HG03039 (cell line): ENCODE measurements around the gene MAP3K13.

ENCODE experiments used
- ATAC-seq: cut with Tn5 transposase; IDR thresholded peaks from one replicate; pipeline ENCODE4 v1.9.1; 2021; ENCODE audit warnings: mild to moderate bottlenecking, moderate library complexity; ENCODE audit not compliant: unreplicated experiment

The MAP3K13 gene

DNA sequence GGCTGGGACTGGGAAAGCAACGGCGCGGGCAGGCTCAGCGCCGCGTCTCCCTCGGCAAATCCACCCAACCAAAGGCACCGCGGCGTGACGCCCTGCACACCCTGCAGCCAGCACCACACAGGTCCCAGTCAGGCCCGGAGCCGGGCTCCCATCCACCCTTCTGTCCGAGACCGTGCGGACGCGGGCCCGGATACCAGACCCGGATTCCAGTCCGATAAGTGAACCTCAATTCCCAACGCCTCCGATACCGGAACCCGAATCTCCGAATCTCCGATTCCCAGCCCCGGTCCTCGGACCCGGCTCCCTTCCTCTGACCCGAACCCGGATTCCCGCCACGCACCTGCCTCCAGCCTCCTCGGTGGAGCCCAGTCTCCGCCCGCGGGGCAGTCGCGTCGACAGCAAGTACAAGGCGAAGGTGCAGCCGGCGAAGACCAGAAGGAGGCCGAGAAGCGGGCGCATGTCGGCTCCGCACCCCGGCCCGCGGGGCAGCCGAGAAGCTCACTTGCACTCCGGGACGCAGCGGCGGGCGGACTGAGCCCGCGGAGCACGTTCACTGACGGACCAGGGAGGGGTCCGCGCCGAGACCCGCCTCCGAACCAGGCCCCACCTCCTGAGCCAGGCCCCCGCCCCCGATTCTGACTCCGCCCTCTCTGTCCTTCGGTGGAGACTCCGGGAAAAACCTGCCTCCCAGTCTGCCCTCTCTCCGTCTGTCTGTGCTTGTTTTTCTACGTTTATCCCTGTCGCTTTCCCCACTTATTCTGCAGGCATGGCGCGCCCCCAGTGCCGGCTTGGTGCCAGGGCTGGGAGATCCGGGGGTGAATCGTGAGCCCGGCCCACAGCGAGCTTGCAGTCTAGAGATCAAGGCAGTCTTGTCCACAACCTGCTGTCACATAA, 135.8 kb downstream of the MAP3K13 start, which contains the start of gene TMEM41A:
TMEM41A (minus strand) TSS at position 533 of the 894 bp plus-strand sequence; CDS start at position 459, 74 bp downstream.
- ATAC-seq, result peak; percentile 90

DNA sequence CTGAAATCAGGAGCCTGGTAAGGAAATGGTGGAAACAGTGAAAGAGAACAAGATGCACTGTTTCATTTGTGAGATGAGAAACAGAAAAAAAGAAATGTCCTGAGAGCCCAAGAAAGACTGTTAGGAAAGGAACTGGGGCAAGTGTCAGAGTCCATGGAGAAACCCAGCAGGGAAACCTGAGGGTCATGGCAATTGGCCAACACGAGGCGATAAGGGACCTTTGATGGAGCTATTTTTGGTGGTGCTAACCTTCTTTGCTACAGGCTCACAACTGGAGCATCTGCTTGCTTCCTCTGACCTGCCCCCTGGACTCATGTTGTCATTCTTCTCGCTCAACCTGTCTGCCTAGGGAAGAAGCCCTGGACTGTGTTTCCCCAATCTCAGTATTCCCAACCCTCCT, 140.1 kb downstream of the MAP3K13 start:
- ATAC-seq, result no peak

DNA sequence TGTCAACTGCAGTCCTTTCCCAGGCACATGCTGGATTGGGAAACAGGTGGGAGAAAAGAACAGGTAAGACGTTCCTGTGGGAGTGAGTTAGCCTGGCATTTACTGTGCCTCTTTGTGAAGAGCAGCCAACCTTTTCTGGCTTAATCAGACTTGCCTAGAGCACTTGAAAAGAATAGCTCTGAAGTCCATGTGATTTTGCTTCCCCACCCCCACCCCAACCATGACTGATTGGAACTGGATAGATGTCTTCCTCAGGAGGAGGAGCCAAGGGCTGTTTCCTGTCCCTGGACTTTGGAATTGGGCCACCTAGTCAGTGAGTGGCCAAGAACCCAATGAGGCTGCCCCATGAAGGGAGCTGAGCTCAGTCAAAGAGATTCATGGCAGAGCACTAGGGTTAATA, 140.6 kb downstream of the MAP3K13 start:
- ATAC-seq, result no peak

DNA sequence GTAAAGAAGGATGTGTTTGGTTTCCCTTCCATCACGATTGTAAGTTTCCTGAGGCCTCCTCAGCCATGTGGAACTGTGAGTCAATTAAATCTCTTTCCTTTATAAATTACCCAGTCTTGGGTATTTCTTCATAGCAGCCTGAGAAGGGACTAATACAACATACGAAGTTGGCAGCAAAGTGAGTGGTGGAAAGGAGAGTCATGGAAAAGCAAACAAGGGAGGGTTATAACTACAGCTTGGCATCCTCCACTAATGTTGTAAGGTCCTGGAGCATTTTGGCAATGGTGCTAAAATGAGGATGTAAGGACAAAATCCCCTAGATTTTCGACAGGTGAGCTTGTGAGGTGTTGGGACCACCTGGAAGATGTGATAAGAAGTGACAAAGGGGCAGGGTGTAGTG, 141.7 kb downstream of the MAP3K13 start:
- ATAC-seq, result no peak

DNA sequence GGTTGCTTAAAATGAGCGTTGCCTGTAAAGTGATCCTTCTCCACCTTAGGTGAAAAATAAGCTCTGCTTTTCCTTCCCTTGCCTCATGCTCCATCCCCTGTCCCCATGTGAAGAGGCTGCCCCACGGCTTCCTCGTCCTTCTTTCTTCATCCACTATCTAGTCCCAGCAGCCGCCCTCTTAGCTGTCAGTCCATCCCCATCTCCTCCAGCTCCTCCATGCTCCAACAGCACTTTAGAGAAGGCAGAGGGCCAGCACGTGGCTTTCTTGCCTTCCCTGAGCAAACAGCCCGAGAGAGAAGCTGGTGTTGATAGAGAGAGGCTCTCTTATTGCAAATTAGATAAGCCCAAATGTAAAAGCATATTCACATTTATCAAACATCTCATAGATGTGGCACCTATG, 144.9 kb downstream of the MAP3K13 start:
- no peak for ATAC-seq

DNA sequence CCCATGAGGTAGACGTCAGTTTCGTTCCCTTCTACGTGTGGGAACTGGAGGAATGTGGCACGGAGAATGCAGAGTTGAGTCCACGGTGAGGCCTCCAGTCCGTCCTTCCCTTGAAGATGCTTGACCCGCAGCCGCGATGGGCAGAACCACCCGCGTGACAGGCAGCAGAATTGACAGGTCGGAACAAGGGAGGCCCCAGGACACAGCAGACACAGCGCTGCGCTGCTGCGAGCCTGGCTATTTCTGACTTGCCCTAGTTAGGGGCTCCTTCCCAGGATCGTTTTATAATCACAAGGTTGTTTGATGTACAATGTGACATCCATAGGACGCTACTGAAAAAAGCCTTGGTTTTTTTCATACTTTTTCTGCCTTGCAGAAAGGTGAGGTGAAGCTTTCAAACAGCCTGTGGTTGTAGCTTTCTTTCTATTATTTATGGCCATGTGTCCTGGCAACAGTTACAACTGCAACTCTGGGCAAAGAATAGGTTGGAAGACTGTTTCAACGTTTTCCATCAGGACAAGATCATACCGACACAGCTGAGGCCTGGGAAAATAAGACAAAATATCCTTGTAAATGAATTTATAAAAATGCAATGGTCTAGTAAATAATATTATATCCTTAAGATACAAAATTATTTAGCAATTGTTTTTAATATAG, 145.5 kb downstream of the MAP3K13 start:
- no peak for ATAC-seq

DNA sequence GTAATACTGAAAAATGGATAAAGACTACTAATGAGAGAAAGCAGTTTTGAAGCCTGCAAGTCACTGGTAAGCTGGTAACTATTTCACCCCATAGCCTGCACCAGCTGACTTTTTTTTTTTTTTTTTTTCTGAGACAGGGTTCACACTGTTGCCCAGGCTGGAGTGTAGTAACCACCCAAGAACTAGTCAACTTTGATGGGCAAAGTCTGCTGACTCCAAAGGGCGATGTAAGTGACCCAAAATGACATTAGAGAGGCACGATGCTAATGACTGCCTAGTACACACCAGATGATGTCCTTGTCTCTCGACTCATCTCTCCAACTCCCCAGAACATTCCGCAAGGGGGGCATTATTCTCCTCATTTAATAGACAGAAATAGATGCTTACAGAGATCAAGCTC, 148.8 kb downstream of the MAP3K13 start:
- ATAC-seq, result no peak

DNA sequence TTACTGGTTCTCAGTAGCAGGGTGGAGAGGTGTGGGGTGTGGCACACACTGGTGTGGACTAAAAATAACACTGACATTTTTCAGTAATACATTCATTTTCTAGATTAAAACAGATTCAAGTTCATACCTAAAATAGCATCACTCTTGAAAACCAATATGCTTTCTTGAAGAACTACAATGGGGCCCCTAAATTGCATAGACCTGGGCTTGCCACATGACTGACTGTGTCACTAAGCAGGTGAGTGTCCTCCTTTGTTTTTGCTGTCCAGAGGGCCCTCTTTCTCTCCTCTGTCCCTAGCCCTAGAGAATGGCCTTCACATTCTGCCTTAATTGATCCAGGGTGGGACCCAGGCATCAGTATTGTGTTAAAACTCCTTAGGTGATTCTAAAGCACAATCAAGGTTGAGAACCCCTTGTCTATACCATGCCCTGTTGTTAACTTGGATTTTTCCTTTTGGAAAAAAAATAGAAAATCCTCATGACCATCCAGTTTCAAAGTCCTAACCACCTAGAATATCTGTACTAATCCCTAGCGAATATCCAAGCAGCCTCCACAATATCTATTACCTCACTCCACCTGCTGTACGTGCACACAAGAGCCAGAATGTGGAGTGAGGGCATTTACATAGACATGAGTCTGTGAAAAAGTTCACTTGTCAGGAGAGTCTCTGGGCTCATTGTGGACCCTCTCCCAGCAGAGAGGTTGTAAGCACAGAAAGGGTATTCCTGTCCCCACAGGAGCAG, 154.6 kb downstream of the MAP3K13 start:
- ATAC-seq, result no peak

DNA sequence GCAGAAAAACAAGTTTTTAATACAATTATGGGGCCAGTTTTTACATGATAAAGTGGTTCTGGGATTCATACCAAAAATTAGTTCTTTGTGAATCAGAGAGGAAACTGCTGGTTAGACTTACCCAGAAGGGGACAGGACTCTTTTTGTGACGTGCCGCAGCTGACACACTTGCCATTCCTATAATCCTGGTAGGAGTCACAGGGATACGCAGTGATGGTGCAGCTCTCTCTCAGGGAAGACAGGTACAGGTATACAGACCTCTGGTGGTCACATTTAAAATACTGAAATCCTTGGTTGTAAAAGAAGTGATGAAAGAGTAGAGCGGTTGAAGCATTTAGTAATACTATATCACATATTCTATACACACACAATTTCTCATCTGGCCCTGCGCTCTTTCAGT, 156.1 kb downstream of the MAP3K13 start:
- no peak for ATAC-seq

DNA sequence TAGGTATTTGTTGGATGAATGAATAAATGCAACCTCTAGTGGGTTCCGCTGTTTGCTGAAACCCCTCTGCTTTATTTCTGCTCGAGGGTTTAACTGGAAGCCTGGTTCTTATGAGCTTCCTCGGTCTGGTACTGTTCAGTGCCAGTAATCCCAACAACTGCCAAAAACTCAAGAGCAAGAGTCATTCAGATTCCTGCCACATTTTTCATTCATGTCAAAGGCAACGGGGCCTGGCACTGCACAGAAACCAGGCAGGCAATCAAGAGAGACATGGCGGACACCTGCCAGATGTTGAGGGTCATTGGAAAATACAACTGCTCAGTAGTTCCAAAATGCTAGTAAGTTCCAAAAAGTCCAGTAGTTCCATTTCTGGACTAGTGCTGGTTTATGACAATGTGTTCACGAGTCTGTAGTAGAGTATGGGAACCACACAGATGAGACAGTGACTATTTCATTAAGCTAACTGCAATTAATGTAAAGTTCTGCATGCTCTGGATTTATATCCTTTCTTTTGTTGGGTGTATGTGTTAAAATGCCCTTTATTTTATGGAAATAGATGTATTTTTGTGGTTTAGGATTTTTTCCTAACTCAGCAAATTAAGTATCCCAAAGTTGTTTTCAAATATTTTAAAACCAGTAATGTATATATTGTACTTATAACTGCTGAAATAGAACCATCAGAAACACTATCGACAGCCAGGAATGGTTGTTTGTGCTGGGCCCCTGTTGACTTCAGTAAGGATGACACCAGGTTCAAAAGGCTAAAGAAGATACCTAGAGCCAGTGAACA, 158.6 kb downstream of the MAP3K13 start:
- ATAC-seq, result no peak

DNA sequence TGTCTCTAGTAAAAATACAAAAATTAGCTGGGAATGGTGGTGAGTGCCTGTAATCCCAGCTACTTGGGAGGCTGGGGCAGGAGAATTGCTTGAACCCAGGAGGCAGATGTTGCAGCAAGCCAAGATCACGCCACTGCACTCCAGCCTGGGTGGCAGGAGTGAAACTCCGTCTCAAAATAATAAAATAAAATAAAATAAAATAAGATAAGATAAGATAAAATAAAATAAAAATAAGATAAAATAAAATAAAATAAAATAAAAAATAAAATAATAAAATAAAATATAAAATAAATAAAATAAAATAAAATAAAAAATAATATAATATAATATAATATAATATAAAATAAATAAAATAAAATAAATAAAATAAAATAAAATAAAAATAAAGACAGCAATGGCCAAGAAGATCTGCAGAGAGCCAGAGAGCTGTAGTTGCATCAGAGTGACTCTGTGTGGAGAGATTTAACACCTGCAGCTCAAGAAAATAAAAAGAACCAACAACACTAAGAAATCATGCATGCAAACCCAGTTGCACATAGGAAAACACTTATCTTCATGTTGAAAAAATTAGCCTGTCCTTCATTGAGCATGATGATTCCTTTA, 163.5 kb downstream of the MAP3K13 start:
- no peak for ATAC-seq

DNA sequence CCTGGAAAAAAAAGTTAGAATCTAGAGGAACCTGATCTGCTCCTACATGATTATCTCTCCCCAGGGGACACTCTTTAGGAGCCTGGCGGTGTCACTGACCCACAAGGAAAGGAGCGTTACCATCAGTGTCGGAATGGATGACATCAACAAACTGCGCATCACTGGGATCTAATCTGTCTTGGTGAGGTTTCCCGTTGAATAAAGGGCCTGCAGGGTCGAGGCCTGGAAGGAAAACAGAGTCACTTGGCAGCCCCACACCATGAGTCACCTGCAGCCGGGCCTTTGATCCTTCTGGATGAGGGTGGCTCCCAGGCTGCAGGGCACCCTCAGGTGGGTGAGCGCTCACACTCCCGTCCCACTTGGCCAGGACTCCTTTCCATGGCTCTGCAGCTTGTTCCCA, 164.4 kb downstream of the MAP3K13 start:
- ATAC-seq, result no peak

DNA sequence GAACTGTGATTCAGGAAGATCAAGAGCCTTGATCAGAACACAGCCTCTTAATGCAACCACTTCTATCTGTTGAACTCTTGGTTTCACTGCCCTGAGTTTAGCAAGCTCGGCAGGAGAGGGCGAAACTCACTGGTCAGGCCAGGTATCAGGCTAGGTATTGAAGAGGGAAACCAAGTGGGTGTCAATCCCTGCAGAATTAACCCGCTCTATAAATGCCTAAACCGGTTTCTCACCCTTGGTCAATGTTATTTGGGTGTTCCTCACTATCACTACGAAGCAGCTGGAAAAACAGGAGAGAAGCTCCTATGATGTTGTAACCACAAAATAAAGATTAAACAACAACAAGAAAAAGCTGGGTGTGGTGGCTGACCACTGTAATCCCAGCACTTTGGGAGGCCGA, 165.6 kb downstream of the MAP3K13 start:
- no peak for ATAC-seq

DNA sequence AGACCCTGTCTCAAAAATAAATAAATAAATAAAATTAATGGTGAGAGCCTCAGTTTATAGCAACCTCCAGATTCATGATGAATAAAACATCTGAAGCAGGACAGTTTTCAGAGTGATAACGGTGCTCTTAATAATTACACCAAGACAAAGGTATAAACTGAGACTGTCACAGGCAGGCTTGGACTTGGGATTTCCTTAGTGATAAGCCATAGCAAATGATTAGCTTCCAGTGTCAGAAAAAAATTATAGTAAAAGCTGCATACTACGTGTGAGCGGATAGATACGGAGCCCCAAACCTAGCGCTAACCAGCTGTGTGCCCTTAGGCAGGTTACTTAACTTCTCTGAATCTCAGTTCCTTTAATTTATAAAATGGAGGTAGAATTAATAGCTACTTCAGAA, 167.9 kb downstream of the MAP3K13 start:
- ATAC-seq, result no peak

DNA sequence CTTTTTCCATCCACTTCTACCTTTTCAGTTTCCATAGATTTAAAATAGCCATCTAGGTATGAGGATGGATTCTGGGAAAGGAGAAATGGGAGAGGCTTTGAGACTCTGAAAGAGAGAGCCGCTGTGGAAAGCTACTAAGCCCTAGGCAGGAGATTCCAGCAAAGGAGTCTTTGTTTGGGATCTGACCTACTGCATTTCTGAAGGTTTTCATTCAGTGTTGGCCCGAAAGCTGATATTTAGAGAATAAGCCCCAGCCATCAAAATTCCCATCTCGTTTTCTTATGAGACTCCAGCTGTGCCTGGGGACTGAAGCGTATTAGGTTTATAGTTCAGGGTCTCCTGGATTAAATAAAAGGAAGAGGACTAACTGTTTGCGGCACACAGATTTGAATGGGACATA, 170.0 kb downstream of the MAP3K13 start:
- ATAC-seq, result no peak

DNA sequence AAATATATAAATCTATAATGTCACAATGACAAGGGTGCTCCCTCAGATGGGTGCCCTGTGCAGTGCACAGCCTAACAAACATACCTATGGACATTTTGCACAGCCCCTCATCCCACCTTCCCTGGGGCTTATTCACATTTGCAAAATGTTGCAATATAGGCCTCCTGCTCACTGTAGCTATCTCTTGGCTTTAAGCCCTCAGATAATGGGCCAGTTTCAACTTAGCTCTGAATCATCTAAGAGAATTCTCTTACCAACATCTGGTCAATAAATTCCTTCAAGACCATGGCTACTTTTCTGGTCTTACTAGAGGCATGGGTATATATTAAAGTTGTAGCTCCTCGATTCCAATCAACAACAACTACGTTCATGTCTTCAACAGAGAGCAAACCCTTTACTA, 171.6 kb downstream of the MAP3K13 start:
- ATAC-seq, result no peak

DNA sequence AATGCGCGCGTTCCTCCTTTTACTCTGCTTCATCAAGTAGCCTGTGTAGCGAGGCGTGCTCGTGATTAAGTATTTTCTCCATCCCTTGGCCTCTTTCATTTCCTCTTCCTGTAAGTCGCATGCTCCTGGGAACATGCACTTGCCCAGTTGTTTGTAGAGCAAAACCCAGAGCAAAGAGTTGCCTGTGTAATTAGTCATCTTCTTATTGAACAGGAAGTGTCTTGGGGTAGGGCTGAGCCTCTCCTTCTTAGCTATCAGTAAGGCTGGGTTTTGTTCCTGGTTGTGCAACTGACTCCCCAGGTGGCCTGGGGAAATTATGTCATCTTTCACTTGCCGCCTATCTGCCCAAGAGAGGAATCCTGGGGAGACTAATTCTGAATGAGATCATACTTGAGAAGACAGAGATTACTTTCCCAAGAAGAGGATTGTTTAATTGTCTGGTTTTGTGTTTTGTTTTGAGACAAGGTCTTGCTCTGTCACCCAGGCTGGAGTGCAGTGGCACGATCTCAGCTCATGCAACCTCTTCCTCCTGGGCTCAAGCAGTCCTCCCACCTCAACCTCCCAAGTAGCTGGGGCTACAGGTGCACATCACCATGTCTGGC, 174.5 kb downstream of the MAP3K13 start:
- ATAC-seq, result peak; percentile 97
